PC-9 (cell line): ENCODE measurements around the gene PALM3. TPM values are rescaled to one million over a fixed set of nuclear protein-coding genes. Genes with fewer than 3 reads are reported as not detected.

Experiments
- BruUV-seq: library from RNA; stranded (reverse); fragments of 400-500 nt; replicated peaks from 2 replicates; lab custom pipeline; 2021; lab: Mats Ljungman, UMichigan
- CTCF ChIA-PET: fragments of 300-600 bp; sonication (Branson Sonifier 250); formaldehyde crosslinking; loops from one replicate; lab custom pipeline; 2022; ENCODE audit warnings: antibody characterized with exemption; lab: Charles Lee
- POLR2A ChIA-PET: fragments of 300-600 bp; sonication (Branson Sonifier 250); formaldehyde crosslinking; loops from one replicate; lab custom pipeline; 2022; ENCODE audit warnings: antibody characterized with exemption; ENCODE audit not compliant: unreplicated experiment; lab: Charles Lee
- DNase-seq, 2 experiments: peaks; one replicate each; pipeline versions ENCODE4 v3.0.0 to v3.0.0-alpha.2; 2015 to 2022; ENCODE audit warnings: mixed read lengths in 1 of 2
- H2AFZ ChIP-seq: fragments of 200-600 bp; sonication (generic); 2 replicates; pipeline ENCODE4 v1.8.1; 2017; ENCODE audit warnings: antibody characterized with exemption
- H3F3A ChIP-seq: fragments of 200-600 bp; sonication (generic); 2 replicates; pipeline ENCODE4 v1.8.1; 2017; ENCODE audit warnings: antibody characterized with exemption, mild to moderate bottlenecking, low read depth; ENCODE audit not compliant: insufficient read depth
- H3K27ac ChIP-seq: fragments of 200-600 bp; sonication (generic); 2 replicates; pipeline ENCODE4 v1.6.1; 2016; ENCODE audit warnings: mixed run types
- H3K27me3 ChIP-seq: fragments of 200-600 bp; sonication (generic); 2 replicates; pipeline ENCODE4 v1.6.1; 2016; ENCODE audit warnings: low read depth, mixed run types; ENCODE audit not compliant: insufficient read depth
- H3K36me3 ChIP-seq: fragments of 200-600 bp; sonication (generic); 2 replicates; pipeline ENCODE4 v1.6.1; 2016; ENCODE audit warnings: low read depth, mixed run types
- H3K4me1 ChIP-seq: fragments of 200-600 bp; sonication (generic); replicated peaks from 2 replicates; pipeline ENCODE4 v1.6.1; 2016; ENCODE audit warnings: mixed run types; ENCODE audit not compliant: insufficient read depth
- H3K4me2 ChIP-seq: fragments of 200-600 bp; sonication (generic); 2 replicates; pipeline ENCODE4 v1.6.1; 2017; ENCODE audit warnings: mixed run types
- H3K4me3 ChIP-seq: fragments of 200-600 bp; sonication (generic); 2 replicates; pipeline ENCODE4 v1.6.1; 2016; ENCODE audit warnings: mixed run types
- H3K79me2 ChIP-seq: fragments of 200-600 bp; sonication (generic); 2 replicates; pipeline ENCODE4 v1.6.1; 2017; ENCODE audit warnings: low read depth, mixed run types
- H3K9me2 ChIP-seq: fragments of 200-600 bp; sonication (generic); 2 replicates; pipeline ENCODE4 v1.8.1; 2017; ENCODE audit warnings: mild to moderate bottlenecking; ENCODE audit not compliant: insufficient read depth
- H3K9me3 ChIP-seq: fragments of 200-600 bp; sonication (generic); 2 replicates; pipeline ENCODE4 v1.8.1; 2016; ENCODE audit warnings: low read depth; ENCODE audit not compliant: insufficient read depth
- H4K20me1 ChIP-seq: fragments of 200-600 bp; sonication (generic); 2 replicates; pipeline ENCODE4 v1.8.1; 2017; ENCODE audit not compliant: insufficient read depth
- EZH2 ChIP-seq: fragments of 200-600 bp; sonication (generic); IDR thresholded peaks from 2 replicates; pipeline ENCODE4 v1.8.0; 2017; ENCODE audit warnings: antibody characterized with exemption, low read depth
- intact Hi-C: fragments of 100-400 bp; cut with micrococcal nuclease; formaldehyde crosslinking; loops from one replicate; pipeline ENCODE4 v1.10.0; 2022; ENCODE audit not compliant: unreplicated experiment
- total RNA-seq: library from RNA; stranded (reverse); gene quantifications from 2 replicates; pipeline ENCODE4 v1.2.3, GENCODE V29; 2021
- TF ChIP-seq, protein P1 (sequence below): fragments of 200-600 bp; sonication (generic); conservative IDR thresholded peaks from 2 replicates; pipeline ENCODE4 v1.6.1; 2017; ENCODE audit warnings: mixed run types, antibody characterized with exemption, mild to moderate bottlenecking, moderate library complexity

PALM3 gene
- total RNA-seq, 1 experiment from 2014 or later, result 28.8 TPM

- no peaks in the 10 kb centered on the region; the same call in 1 of the 2 replicates for H3K36me3 ChIP-seq
- peaks cover 34% of the 10 kb centered on the region for H3F3A ChIP-seq
- no peaks in the 10 kb centered on the region for H4K20me1 ChIP-seq
- peak overlapping the region; percentile 98 for H3K4me3 ChIP-seq
- H3K79me2 ChIP-seq, result peaks cover 6% of the 10 kb centered on the region; the same call in 1 of the 2 replicates
- ChIA-PET POLR2A (no interaction called here), CTCF (no interaction called here)
- H3K4me2 ChIP-seq, result peak overlapping the region; percentile 86
- H3K9me2 ChIP-seq, result no peaks in the 10 kb centered on the region
- H3K27me3 ChIP-seq, result no peaks in the 10 kb centered on the region
- H3K9me3 ChIP-seq, result peaks cover 8% of the 10 kb centered on the region; the same call in 1 of the 2 replicates
- peaks cover 8% of the 10 kb centered on the region for H3K4me1 ChIP-seq
- DNase-seq, result no peak
- H3K27ac ChIP-seq, result no peak overlapping the region
- no peak for TF ChIP-seq EZH2
- TF ChIP-seq, protein P1, sequence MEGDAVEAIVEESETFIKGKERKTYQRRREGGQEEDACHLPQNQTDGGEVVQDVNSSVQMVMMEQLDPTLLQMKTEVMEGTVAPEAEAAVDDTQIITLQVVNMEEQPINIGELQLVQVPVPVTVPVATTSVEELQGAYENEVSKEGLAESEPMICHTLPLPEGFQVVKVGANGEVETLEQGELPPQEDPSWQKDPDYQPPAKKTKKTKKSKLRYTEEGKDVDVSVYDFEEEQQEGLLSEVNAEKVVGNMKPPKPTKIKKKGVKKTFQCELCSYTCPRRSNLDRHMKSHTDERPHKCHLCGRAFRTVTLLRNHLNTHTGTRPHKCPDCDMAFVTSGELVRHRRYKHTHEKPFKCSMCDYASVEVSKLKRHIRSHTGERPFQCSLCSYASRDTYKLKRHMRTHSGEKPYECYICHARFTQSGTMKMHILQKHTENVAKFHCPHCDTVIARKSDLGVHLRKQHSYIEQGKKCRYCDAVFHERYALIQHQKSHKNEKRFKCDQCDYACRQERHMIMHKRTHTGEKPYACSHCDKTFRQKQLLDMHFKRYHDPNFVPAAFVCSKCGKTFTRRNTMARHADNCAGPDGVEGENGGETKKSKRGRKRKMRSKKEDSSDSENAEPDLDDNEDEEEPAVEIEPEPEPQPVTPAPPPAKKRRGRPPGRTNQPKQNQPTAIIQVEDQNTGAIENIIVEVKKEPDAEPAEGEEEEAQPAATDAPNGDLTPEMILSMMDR, result peak; percentile 8; the same call in 1 of the 2 replicates
- H2AFZ ChIP-seq, result peak overlapping the region; percentile 97
- BruUV-seq, result TSS peak; percentile 38
- intact Hi-C loops, result loop anchor here (2.0 kb wide), 1 partner anchor 25 kb away; the partner anchor contains the start of gene PRKACA
These were observed 30.1 kb upstream of the PALM3 start for GRCh38 chr19:14091813-14092462.

DNA sequence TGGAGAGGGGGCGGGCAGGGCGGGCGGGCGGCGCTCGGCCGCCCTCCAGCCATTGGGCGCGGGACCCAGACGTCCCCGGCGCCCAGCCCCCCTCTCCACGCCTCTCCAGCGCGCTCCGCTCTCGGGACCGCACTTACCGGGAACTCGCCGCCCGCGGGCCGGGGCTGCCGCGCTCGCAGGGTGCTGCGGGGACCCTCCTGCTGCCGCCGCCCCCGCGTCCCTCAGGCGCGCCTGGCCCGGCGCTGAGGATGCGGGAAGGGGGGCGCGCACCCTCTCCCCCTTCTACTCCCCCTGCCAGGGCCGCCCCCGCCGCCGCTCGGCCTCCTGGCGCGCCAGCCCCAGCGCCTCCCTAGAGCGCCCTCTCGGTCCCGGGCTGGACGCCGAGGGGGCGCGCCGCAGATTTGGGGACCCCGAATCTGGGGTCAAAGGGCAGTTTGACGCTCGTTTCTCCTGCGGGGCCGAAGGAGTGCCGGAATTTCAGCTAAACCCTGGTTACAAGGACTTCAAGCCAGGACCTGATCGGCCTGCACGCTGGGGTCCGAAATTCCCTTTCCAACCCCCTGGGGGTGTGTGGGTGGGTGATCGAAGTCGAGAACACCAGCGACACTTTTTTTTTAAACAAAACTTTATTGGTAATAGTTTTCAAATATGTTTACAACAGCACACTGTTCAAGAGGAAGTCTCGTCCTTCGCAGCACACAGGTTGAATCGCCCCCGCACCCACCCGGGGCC, 29.4 kb upstream of the PALM3 start:
- no peaks in the 10 kb centered on the region for H3K9me2 ChIP-seq
- H4K20me1 ChIP-seq, result no peaks in the 10 kb centered on the region
- peak overlapping the region; percentile 97 for H2AFZ ChIP-seq
- H3K4me1 ChIP-seq, result peaks cover 8% of the 10 kb centered on the region
- intact Hi-C loops, result loop anchor here (2.0 kb wide), 1 partner anchor 26 kb away; the partner anchor contains the start of gene PRKACA
- peaks cover 37% of the 10 kb centered on the region for H3F3A ChIP-seq
- H3K9me3 ChIP-seq, result peaks cover 8% of the 10 kb centered on the region; the same call in 1 of the 2 replicates
- H3K36me3 ChIP-seq, result no peaks in the 10 kb centered on the region; the same call in 1 of the 2 replicates
- ChIA-PET POLR2A (no interaction called here), CTCF (no interaction called here)
- H3K4me2 ChIP-seq, result peak overlapping the region; percentile 86
- no peak for TF ChIP-seq EZH2
- TF ChIP-seq, protein P1, result peak; percentile 45; the same call in 1 of the 2 replicates
- TSS peak; percentile 99 for BruUV-seq
- DNase-seq, result peak; percentile 75 to 82
- H3K27me3 ChIP-seq, result no peaks in the 10 kb centered on the region
- H3K79me2 ChIP-seq, result peaks cover 6% of the 10 kb centered on the region; the same call in 1 of the 2 replicates
- peak overlapping the region; percentile 98 for H3K4me3 ChIP-seq
- H3K27ac ChIP-seq, result peak overlapping the region; percentile 50

GRCh38 chr19:14090509-14091080, 28.7 kb upstream of the PALM3 start, which contains the start of gene SAMD1:
Gene SAMD1, minus strand, starts transcription at chr19:14090751.
- peak; percentile 72 to 77 for DNase-seq
- no peak for TF ChIP-seq EZH2
- TF ChIP-seq, protein P1, result no peak
- peak within 1 kb of the TSS; percentile 50 for H3K27ac ChIP-seq
- POLR2A ChIA-PET, result no interaction called here
- BruUV-seq, result no TSS peak
- no peaks in the 10 kb centered on the region; the same call in 1 of the 2 replicates for H3K36me3 ChIP-seq
- peak within 1 kb of the TSS; percentile 98 for H3K4me3 ChIP-seq
- H3K27me3 ChIP-seq, result no peaks in the 10 kb centered on the region
- CTCF ChIA-PET, result no interaction called here
- peaks cover 8% of the 10 kb centered on the region for H3K4me1 ChIP-seq
- H2AFZ ChIP-seq, result peak within 1 kb of the TSS; percentile 97
- peaks cover 8% of the 10 kb centered on the region; the same call in 1 of the 2 replicates for H3K9me3 ChIP-seq
- no peaks in the 10 kb centered on the region for H3K9me2 ChIP-seq
- H3K4me2 ChIP-seq, result peak within 1 kb of the TSS; percentile 86
- no peaks in the 10 kb centered on the region for H4K20me1 ChIP-seq
- peaks cover 39% of the 10 kb centered on the region for H3F3A ChIP-seq
- intact Hi-C loops, result loop anchor here (2.0 kb wide), 1 partner anchor 26 kb away; the partner anchor contains the start of gene PRKACA
- H3K79me2 ChIP-seq, result peaks cover 6% of the 10 kb centered on the region; the same call in 1 of the 2 replicates
